H9 (cell line): ENCODE data around the gene PNMA8A. TPM values are rescaled to one million over a fixed set of nuclear protein-coding genes. Genes with fewer than 3 reads are reported as not detected.

Source experiments
- DNase-seq: peaks from one replicate; pipeline ENCODE4 v3.0.0-alpha.2; 2017
- H2AFZ ChIP-seq: one replicate; pipeline ENCODE4 v1.6.1; 2013; ENCODE audit warnings: mild to moderate bottlenecking, low read length, control low read depth, moderate library complexity
- H2AK5ac ChIP-seq: 2 replicates; pipeline ENCODE4 v1.6.1; 2013; ENCODE audit warnings: low read length, control low read depth, mixed read lengths; ENCODE audit not compliant: insufficient read length
- H2BK120ac ChIP-seq: one replicate; pipeline ENCODE4 v1.6.1; 2013; ENCODE audit warnings: low read depth, mild to moderate bottlenecking, low read length, control low read depth, inconsistent platforms; ENCODE audit not compliant: poor library complexity, severe bottlenecking
- H2BK12ac ChIP-seq: 2 replicates; pipeline ENCODE4 v1.6.1; 2013; ENCODE audit warnings: low read length, control low read depth, mixed read lengths, low read depth; ENCODE audit not compliant: insufficient read length
- H2BK15ac ChIP-seq: 2 replicates; pipeline ENCODE4 v1.6.1; 2013; ENCODE audit warnings: low read depth, low read length, control low read depth
- H2BK20ac ChIP-seq: one replicate; pipeline ENCODE4 v1.6.1; 2013; ENCODE audit warnings: low read depth, mild to moderate bottlenecking, low read length, control low read depth, inconsistent platforms; ENCODE audit not compliant: poor library complexity, severe bottlenecking
- H2BK5ac ChIP-seq: 2 replicates; pipeline ENCODE4 v1.6.1; 2013; ENCODE audit warnings: low read length, control low read depth, mixed read lengths; ENCODE audit not compliant: insufficient read length
- H3K14ac ChIP-seq: 2 replicates; pipeline ENCODE4 v1.6.1; 2013; ENCODE audit warnings: low read length, control low read depth; ENCODE audit not compliant: insufficient read depth
- H3K18ac ChIP-seq: 2 replicates; pipeline ENCODE4 v1.6.1; 2013; ENCODE audit warnings: low read depth, mild to moderate bottlenecking, mixed read lengths, low read length, control low read depth; ENCODE audit not compliant: insufficient read length
- H3K23ac ChIP-seq: 2 replicates; pipeline ENCODE4 v1.6.1; 2013; ENCODE audit warnings: low read length, control low read depth, mixed read lengths, low read depth; ENCODE audit not compliant: insufficient read length
- H3K23me2 ChIP-seq: 2 replicates; pipeline ENCODE4 v1.6.1; 2013; ENCODE audit warnings: low read depth, mild to moderate bottlenecking, mixed read lengths, low read length, control low read depth; ENCODE audit not compliant: insufficient read length, poor library complexity, severe bottlenecking
- H3K27ac ChIP-seq: 2 replicates; pipeline ENCODE4 v1.5.1; 2013; ENCODE audit warnings: low read length, control low read depth, mixed read lengths, low read depth; ENCODE audit not compliant: insufficient read length
- H3K27me3 ChIP-seq: 2 replicates; pipeline ENCODE4 v1.6.1; 2013; ENCODE audit warnings: low read length, control low read depth, inconsistent platforms; ENCODE audit not compliant: insufficient read depth
- H3K4ac ChIP-seq: 2 replicates; pipeline ENCODE4 v1.6.1; 2013; ENCODE audit warnings: low read depth, mild to moderate bottlenecking, control low read depth, inconsistent platforms, low read length, moderate library complexity
- H3K4me1 ChIP-seq: 2 replicates; pipeline ENCODE4 v1.6.1; 2013; ENCODE audit warnings: low read length, control low read depth, inconsistent platforms; ENCODE audit not compliant: insufficient read depth
- H3K4me2 ChIP-seq: 2 replicates; pipeline ENCODE4 v1.6.1; 2013; ENCODE audit warnings: low read length, control low read depth, mixed read lengths; ENCODE audit not compliant: insufficient read length, insufficient read depth
- H3K56ac ChIP-seq: 2 replicates; pipeline ENCODE4 v1.6.1; 2013; ENCODE audit warnings: low read depth, mild to moderate bottlenecking, mixed read lengths, low read length, control low read depth; ENCODE audit not compliant: insufficient read length
- H3K79me1 ChIP-seq: 2 replicates; pipeline ENCODE4 v1.6.1; 2013; ENCODE audit warnings: low read depth, mild to moderate bottlenecking, moderate library complexity, low read length, control low read depth, inconsistent platforms; ENCODE audit not compliant: insufficient read depth, poor library complexity, severe bottlenecking
- H3K79me2 ChIP-seq: 2 replicates; pipeline ENCODE4 v1.6.1; 2013; ENCODE audit warnings: low read length, control low read depth, inconsistent platforms; ENCODE audit not compliant: insufficient read depth
- H3K9ac ChIP-seq: 2 replicates; pipeline ENCODE4 v1.6.1; 2013; ENCODE audit warnings: low read length, control low read depth, mixed read lengths; ENCODE audit not compliant: insufficient read length; ENCODE audit errors: extremely low read depth
- H3K9me3 ChIP-seq: one replicate; pipeline ENCODE4 v1.6.1; 2013; ENCODE audit warnings: low read depth, low read length, inconsistent platforms; ENCODE audit not compliant: control insufficient read depth
- H3T11ph ChIP-seq: one replicate; pipeline ENCODE4 v1.6.1; 2013; ENCODE audit warnings: mild to moderate bottlenecking, low read length, control low read depth, inconsistent platforms
- H4K20me1 ChIP-seq: one replicate; pipeline ENCODE4 v1.6.1; 2013; ENCODE audit not compliant: control insufficient read depth, insufficient read length, insufficient read depth
- H4K5ac ChIP-seq: 2 replicates; pipeline ENCODE4 v1.6.1; 2013; ENCODE audit warnings: low read depth, mild to moderate bottlenecking, mixed read lengths, low read length, control low read depth; ENCODE audit not compliant: insufficient read length
- H4K8ac ChIP-seq: replicated peaks from 2 replicates; pipeline ENCODE4 v1.6.1; 2013; ENCODE audit warnings: low read length, control low read depth, mixed read lengths, low read depth; ENCODE audit not compliant: insufficient read length
- H4K91ac ChIP-seq: 2 replicates; pipeline ENCODE4 v1.6.1; 2013; ENCODE audit warnings: low read depth, mild to moderate bottlenecking, moderate library complexity, mixed read lengths, low read length, control low read depth; ENCODE audit not compliant: insufficient read length
- H3K27ac Mint-ChIP-seq, 3 experiments: 2 replicates in 2 of 3; 3 replicates in 1 of 3; pipeline ENCODE4 v1.8.0; 2020 to 2021; ENCODE audit warnings: mixed read lengths in 3 of 3, mild to moderate bottlenecking in 1 of 3, moderate library complexity in 1 of 3
- H3K27me3 Mint-ChIP-seq: 2 replicates; pipeline ENCODE4 v1.8.0; 2021; ENCODE audit warnings: low read depth, mild to moderate bottlenecking, moderate library complexity, mixed read lengths
- H3K36me3 Mint-ChIP-seq, 3 experiments: 2 replicates in 2 of 3; 3 replicates in 1 of 3; pipeline ENCODE4 v1.8.0; 2020 to 2021; ENCODE audit warnings: low read depth in 3 of 3, mixed read lengths in 3 of 3; ENCODE audit not compliant: insufficient read depth in 1 of 3
- H3K4me1 Mint-ChIP-seq, 2 experiments: 2 replicates each; pipeline ENCODE4 v1.8.0; 2020; ENCODE audit warnings: mixed read lengths in 2 of 2
- H3K4me3 Mint-ChIP-seq, 2 experiments: 2 replicates in 1 of 2; 3 replicates in 1 of 2; pipeline ENCODE4 v1.8.0; 2020 to 2021; ENCODE audit warnings: mild to moderate bottlenecking in 2 of 2, mixed read lengths in 2 of 2, moderate library complexity in 1 of 2
- H3K9me3 Mint-ChIP-seq, 2 experiments: 2 replicates in 1 of 2; 3 replicates in 1 of 2; pipeline ENCODE4 v1.8.0; 2020; ENCODE audit warnings: mild to moderate bottlenecking in 2 of 2, mixed read lengths in 2 of 2, moderate library complexity in 1 of 2
- WGBS: extraction: QIAGEN DNeasy Blood & Tissue Kit; methylation state at CpG from one replicate; pipeline ENCODE4 v1.1.7; 2013; ENCODE audit warnings: missing lambda C conversion rate, low lambda C conversion rate, mixed read lengths; ENCODE audit not compliant: insufficient read length; ENCODE audit errors: extremely low coverage; 5-methylcytosine and 5-hydroxymethylcytosine counted together
- total RNA-seq: library from RNA; stranded (reverse); gene quantifications from 2 replicates; pipeline ENCODE4 v1.2.1, GENCODE V29; 2021
- TF ChIP-seq, protein P1 (sequence below): fragments of 200-600 bp; sonication (generic); conservative IDR thresholded peaks from 3 replicates; pipeline ENCODE4 v1.8.0; 2021; ENCODE audit warnings: antibody characterized with exemption, mild to moderate bottlenecking

Gene PNMA8A
- total RNA-seq, 1 experiment from 2014 or later = 22.6 TPM

DNA sequence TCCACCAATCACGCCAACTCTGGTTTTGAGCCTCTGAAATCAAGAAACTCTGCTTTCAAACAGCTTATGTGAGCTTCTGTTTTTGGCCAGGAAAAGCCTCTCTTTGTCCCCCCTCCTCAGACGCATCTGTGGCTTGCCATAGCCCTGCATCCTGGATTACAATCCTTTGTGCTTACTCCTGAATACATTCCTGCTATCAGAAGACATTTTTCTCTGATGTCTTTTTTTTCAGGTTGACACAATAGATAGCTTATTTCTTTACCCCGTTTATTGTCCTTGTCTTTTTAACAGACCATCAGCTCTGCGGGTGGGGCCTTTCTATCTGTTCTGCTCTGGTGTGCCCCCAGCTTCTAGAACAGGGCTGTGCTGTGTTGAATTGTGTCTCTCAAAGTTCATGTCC, 13.3 kb upstream of the PNMA8A start:
- Histone ChIP-seq H2BK15ac (no peak overlapping the region), H2AFZ (no peak overlapping the region), H3K23me2 (peaks cover 4% of the 10 kb centered on the region), H4K20me1 (no peaks in the 10 kb centered on the region), H3K27me3 (peaks cover 3% of the 10 kb centered on the region; the same call in 1 of the 2 replicates), H4K8ac (no peak overlapping the region), H3K79me2 (no peaks in the 10 kb centered on the region), H3K79me1 (no peaks in the 10 kb centered on the region), H3K9ac (no peak overlapping the region), H3K56ac (no peak overlapping the region), H2BK5ac (no peak overlapping the region), H2AK5ac (no peak overlapping the region), H3K27ac (no peak overlapping the region), H3K14ac (no peak overlapping the region), H4K91ac (no peak overlapping the region), H3K18ac (no peak overlapping the region), H3K4me2 (no peak overlapping the region), H2BK120ac (no peak overlapping the region), H3K9me3 (no peaks in the 10 kb centered on the region), H3K23ac (no peak overlapping the region), H2BK20ac (no peak overlapping the region), H3K4me1 (no peaks in the 10 kb centered on the region), H4K5ac (no peak overlapping the region), H3K4ac (no peak overlapping the region), H3T11ph (no peak overlapping the region), H2BK12ac (no peak overlapping the region)
- WGBS = no CpG with 5 or more reads among the region's 4 CpGs
- Mint-ChIP-seq H3K27ac (peak overlapping the region in 1 of 3 experiments; percentile 23; a peak in 1 of 7 replicates), H3K36me3 (no peaks in the 10 kb centered on the region), H3K4me1 (peaks cover 24 to 35% of the 10 kb centered on the region in 2 experiments), H3K4me3 (no peak overlapping the region), H3K27me3 (peaks cover 38% of the 10 kb centered on the region), H3K9me3 (no peaks in the 10 kb centered on the region; a peak in 2 of 5 replicates)
- TF ChIP-seq, protein P1, sequence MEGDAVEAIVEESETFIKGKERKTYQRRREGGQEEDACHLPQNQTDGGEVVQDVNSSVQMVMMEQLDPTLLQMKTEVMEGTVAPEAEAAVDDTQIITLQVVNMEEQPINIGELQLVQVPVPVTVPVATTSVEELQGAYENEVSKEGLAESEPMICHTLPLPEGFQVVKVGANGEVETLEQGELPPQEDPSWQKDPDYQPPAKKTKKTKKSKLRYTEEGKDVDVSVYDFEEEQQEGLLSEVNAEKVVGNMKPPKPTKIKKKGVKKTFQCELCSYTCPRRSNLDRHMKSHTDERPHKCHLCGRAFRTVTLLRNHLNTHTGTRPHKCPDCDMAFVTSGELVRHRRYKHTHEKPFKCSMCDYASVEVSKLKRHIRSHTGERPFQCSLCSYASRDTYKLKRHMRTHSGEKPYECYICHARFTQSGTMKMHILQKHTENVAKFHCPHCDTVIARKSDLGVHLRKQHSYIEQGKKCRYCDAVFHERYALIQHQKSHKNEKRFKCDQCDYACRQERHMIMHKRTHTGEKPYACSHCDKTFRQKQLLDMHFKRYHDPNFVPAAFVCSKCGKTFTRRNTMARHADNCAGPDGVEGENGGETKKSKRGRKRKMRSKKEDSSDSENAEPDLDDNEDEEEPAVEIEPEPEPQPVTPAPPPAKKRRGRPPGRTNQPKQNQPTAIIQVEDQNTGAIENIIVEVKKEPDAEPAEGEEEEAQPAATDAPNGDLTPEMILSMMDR = no peak
- DNase-seq = no peak
